Esophagus mucosa (tissue), 1 donor: ENCODE results near the gene NR1H3. TPM values are rescaled to one million over a fixed set of nuclear protein-coding genes. Genes with fewer than 3 reads are reported as not detected.
"Not testable (repeated sequence)": the region's sequence is repeated elsewhere in the genome, so short reads cannot be mapped to it uniquely, and the experiment has no call there.

Experiments
- ATAC-seq: fragments of 200-7000 bp; cut with Tn5 transposase; one replicate; pipeline ENCODE4 v1.9.1; 2020
- total RNA-seq: library from RNA; stranded (reverse); gene quantifications from one replicate; pipeline ENCODE4 v1.2.4, GENCODE V29; 2023
- donor health status: DM: yes; HTN: yes; CAD: no.

Gene NR1H3
- 5.8 TPM for total RNA-seq

GRCh38 chr11:47257517-47258316 is at the start of gene NR1H3:
Gene NR1H3 (plus strand): TSS chr11:47257996. CDS start chr11:47259217, 1,221 bp downstream.
- ATAC-seq, result peak; percentile 37

- not testable (repeated sequence) for ATAC-seq
Measured at GRCh38 chr11:47208008-47208552, 49.7 kb upstream of the NR1H3 start.

GRCh38 chr11:47208628-47209027 is 49.2 kb upstream of the NR1H3 start:
- ATAC-seq, result no peak

DNA sequence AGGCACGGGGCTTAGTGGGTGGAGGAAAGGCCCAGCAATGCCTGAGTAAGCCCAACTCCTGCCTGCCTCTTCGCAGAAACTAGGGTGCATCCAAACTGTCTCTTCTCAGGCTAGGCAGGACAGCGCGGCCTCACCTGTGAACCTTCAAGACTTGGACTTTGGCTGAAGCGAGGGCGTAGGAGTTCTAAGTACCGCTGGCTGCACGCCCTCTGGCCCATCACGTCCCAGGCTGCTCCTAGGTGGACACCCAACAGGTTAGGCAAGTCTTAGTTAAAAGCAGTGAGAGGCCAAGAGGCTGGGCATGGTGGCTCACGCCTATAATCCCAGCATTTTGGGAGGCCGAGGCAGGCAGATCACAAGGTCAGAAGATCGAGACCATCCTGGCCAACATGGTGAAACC is 44.9 kb upstream of the NR1H3 start:
- peak; percentile 7 for ATAC-seq

DNA sequence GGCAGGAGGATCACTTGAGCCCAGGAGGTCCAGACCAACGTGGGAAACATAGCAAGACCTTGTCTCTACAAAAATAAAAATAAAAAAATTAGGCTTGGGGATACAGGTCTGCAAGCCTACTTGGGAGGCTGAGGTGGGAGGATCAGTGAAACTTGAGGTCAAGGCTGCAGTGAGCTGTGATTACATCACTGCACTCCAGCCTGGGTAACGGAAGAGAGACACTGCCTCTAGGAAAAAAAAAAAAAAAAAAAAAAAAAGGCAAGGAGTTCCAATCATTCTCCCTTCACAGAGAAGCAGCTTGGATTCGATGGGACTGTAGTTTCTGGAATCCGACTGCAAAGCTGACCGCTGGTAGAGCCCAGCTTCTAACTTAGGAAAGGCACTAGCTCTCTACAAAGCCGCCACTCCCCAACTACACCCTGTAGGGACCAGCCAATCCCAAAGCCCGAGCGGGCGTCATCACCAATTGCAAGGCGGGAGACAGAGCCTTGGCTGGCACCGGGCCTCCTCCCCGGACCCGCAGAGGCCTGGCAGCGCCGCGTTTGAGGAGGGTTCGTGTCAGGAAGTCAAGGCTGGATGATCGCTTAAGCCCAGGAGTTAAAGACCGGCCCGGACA is 43.7 kb upstream of the NR1H3 start:
- peak; percentile 88 for ATAC-seq

DNA sequence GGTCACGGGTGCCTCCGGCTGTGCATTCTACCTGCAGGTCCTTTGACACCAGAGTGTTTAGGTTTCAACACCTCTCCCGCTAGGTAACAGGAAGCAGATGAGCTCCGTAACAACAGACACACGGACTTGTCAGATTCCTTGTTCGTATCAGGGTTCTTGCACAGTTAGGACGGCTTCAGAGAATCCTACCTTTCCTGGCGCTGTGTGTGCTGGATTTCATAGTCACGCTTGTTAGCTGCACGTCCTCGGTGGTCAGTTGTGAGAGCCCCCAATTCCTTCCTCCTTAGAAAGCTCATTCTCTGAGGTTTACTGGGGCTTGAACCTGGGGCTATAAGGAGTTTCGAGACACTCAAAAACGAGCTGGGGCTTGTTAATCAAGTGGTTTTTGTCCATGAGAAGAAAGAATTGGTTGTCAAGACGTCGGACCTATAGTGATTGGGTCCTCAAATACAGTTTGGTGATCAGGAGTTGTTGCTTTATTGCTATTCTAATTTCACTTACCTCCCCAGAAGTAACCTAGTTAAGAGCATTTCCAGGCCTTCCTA is 42.4 kb upstream of the NR1H3 start:
- no peak for ATAC-seq

GRCh38 chr11:47216121-47216798 is 41.5 kb upstream of the NR1H3 start:
- ATAC-seq, result peak; percentile 26

- ATAC-seq, result peak; percentile 70
Measured at GRCh38 chr11:47220401-47220821, 37.4 kb upstream of the NR1H3 start.

GRCh38 chr11:47222696-47223095 is 35.1 kb upstream of the NR1H3 start:
- no peak for ATAC-seq

- no peak for ATAC-seq
Measured at GRCh38 chr11:47225552-47226400, 32.0 kb upstream of the NR1H3 start.

DNA sequence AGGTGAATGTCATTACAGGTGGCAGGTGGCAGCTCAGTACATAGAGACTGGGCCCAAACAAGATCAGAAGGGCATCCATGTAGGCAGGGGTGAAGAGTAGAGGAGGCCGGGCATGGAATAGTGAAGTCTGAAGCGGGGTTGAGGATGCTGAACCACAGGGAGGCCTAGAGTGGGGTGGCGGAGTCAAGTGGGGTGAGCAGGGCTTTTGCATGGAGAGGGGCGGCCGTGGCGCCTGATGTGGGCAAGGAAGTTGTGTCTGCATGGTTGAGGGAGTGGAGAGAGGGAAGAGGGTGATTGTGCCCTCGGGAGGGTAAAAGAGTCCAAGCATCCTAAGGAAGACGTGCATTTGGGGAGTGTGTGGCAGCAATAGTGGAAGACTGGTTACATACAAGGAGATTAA is 28.6 kb upstream of the NR1H3 start:
- ATAC-seq, result no peak

DNA sequence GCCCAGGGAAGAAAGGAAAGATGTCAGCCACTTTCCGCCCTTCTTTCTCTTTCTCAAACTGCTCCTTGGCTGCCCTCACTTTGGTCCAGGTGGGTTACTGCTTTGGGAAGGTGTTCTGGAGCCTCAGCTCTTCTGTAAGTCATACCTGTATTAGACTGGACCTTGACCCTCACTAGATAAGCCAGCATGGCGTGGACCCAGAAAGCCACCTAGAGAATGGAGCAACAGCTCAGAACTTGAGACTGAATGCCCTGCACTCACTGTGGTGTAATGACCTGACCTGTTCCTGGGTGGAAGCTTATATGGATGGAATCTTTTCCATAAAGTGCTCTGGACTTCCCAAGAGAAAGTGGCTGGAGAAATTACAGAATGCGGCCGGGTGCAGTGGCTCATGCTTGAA is 24.7 kb upstream of the NR1H3 start:
- ATAC-seq, result no peak

DNA sequence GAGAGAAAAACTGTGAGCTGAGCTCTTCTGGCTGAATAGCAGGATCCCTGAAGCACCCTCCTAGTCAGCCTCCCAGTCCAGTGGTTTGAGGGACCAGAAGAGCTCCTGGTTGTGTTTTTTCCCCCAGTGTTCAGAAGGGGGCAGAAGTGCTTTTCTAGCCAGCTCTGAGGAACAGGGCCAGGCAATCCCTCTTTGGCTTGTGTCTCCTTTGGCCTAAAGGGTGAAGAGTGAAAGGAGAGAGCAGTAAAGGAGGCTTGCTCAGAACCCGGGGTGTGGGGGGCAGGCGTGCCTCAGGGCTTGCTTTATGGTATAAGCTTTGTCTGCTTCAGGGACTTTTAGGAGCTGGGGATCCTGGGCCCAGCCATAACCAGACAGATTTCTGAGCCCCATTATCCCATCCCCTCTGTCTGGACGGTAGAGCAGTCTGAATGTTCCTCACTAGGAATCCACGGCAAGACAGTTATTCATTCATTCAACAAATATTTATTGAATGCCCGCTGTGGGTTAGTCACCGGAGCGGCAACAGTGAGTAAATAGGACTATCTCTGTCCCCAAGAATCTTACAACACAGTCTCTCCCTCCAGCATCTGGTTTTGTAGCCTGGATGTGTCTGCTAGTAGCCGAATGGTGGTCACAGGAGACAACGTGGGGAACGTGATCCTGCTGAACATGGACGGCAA is 23.7 kb upstream of the NR1H3 start:
- no peak for ATAC-seq

- ATAC-seq, result peak; percentile 23
Measured at GRCh38 chr11:47234669-47235100, 23.1 kb upstream of the NR1H3 start.

DNA sequence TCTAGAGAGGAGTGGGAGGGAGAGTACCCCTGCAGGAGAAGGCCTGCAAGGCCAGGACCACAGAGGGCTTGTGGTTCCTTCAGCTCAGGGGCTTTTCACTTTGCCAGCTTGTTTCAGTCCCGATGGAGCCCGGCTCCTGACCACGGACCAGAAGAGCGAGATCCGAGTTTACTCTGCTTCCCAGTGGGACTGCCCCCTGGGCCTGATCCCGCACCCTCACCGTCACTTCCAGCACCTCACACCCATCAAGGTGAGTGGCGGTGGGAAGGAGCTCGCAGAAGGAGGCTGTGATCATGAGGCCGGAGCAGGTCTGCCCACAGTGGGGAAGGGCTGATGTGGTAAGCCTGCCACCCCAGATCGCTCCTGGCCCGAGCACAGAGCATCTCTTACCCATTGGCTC is 22.6 kb upstream of the NR1H3 start:
- no peak for ATAC-seq

DNA sequence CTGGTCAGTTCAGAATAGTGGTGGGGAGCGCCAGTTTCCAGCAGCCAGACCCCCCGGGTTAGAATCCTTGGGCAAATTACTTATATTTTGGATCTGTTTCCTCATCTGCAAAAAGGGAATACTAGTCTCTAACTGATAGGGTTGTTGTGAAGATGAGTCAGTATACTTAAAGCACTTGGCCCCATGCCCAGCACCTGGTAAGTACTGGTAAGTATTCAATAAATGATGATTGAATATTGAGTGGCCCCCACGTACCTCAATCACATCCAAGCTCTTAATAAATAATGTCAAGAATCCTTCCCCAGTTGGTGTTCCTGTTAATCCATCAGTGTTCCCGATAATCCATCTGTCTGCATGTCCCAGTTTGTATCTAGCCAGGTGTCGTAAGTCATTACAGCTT is 21.3 kb upstream of the NR1H3 start:
- ATAC-seq, result no peak

DNA sequence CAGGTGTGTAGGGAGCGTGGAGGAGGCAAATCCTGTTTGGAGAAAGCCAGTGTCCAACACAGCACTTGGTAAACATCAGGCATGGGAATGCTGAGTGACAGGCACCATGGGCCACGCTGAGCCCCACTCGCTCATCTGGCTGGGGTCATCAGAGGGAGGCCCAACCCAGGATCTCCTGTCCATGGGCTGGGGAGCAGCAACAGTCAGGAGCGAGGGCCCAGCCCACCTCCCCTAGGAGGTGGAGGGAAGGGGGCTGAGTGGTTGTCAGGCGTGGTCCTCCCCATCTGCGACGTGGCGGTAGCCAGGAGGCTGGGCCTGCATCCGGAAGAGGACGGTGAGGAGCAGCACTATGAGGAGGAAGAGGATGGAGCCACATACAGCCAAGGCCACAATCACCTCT is 17.9 kb upstream of the NR1H3 start:
- no peak for ATAC-seq

DNA sequence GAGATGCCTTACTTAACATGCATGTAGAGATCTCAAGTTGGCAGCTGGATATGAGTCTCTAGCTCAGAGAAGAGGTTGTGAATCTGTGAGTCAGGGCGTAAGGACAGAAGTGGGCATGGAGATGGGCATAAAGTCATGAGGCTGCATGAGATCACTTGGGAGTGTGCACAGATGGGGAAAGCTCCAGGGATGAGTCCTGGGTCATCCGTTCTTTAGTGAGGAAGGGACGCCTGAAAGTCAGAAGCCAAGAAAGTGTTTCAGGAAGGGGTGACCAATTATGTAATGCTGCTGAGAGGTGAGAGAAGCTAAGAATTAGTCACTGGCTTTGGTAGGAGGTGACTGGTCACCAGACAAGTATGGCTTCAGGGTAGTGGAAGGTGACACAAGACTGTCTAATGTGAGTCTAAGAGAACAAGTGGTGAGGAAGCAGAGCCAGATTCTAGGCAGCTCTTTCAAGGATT is 15.9 kb upstream of the NR1H3 start:
- peak; percentile 76 for ATAC-seq

GRCh38 chr11:47242596-47243192 is 15.1 kb upstream of the NR1H3 start:
- no peak for ATAC-seq

DNA sequence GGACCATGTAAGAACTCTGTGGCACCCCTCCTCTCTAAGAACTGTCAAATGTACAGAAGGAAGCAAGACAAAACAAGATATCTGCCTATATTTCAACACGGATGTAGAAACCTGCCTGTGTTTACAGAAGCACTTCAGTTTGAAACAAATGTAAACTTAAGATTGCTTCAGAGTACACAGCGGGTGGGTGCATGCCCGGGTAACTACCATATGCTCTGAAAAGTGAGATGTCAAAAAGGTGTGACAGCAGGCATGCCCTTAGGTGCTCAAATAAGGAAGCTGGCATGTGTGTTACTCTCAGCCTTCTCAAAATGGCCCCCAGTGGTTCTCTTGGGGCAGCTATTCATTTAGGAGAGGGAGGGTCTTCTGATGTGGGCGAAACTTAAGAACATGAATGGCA is 14.3 kb upstream of the NR1H3 start:
- ATAC-seq, result peak; percentile 63
